GM18873 (cell line): ENCODE results near the gene INSL3.

Source experiments
- ATAC-seq: cut with Tn5 transposase; IDR thresholded peaks from one replicate; pipeline ENCODE4 v1.9.1; 2021; ENCODE audit warnings: mild to moderate bottlenecking, moderate library complexity, moderate number of reproducible peaks; ENCODE audit not compliant: unreplicated experiment, low FRiP score

INSL3 gene

DNA sequence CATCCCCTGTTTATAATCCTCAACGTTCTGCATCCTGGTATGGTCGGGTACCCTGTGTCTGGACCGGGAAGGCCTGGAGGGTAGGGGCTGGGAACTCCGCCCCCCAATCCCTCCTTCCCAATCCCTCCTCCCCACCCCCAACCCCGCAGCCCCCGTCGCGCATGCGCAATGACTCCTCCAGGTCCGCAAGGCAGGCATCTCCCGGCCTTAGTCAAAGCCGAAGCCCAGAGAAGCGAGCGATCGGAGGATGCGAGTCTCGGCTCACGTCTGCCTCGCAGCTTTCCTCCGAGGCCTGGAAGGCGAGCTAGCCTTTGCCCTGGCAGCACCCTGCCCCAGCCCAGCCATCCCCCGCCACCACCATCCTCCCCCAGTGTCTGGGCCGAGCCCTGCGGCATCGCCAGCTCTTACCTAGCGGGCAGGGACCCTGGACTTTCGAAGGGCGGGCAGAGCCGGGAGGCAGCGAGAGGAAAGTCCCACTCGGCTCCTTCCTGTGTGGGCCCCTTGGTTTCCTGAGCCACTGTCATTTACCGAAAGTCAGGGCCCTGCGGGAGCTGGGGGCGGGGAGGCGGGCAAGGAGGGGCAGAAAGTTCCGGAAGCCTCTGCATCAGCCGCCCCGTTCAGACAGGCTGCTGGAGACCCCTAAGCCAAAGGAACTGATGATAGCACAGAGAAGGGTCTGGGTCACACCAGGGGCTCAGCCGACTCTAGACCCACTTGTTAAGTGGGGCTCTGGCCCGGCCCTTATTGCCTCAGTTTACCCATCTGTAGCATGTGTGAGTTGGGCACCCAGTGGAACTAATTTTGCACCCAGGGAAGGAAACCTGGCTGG is 26.4 kb upstream of the INSL3 start, which contains the start of gene JAK3:
TSS of gene JAK3 (minus strand) at position 445 of the 829 bp plus-strand sequence. CDS start 3,565 bp downstream, outside the sequence.
- peak; percentile 55 for ATAC-seq

DNA sequence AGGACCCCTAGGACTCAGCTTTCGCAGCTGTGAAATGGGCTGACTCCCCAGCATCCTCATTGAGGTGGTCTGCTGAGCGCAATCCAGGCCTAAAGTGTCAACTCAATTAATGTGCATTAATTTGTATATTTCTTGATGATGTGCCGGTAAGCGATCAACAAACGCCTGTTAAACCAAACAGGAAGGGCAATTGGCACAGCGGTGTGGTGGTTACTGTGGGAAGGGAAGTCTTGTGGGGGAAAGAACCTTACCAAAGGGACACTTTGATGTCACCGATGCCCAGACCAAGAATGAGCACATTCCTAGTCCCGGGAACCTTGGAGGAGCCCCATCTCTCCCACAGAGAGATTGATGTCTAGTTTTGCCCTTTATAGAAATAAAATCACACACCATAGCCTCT is 24.8 kb upstream of the INSL3 start:
- no peak for ATAC-seq

DNA sequence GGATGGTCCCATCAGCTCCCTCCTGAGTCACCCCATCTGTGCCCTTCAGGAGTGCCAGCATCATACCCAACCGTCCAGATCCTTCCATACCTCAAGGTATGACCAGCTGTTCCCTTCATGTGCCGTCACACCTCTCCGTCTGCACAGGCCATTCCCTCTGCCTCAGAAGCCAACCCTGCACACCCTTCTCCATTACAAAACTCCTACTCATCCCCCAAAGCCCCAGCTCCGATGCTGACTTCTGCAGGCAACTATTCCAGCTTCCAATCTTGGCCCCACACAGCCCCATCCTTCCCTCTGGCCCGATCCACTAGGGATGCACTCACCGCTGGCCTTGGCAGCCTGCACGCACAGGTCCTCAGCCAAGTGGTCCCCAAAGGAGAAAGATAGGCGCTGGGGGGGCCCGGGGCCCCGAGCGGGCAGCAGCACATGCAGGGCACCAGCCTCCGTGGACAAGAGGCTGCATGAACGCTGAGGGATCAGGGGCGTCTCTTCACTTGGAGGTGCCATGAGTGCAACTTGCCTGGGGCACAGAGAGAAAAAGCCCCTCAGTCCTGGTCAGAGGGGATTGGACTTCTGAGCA is 22.7 kb upstream of the INSL3 start:
- no peak for ATAC-seq

DNA sequence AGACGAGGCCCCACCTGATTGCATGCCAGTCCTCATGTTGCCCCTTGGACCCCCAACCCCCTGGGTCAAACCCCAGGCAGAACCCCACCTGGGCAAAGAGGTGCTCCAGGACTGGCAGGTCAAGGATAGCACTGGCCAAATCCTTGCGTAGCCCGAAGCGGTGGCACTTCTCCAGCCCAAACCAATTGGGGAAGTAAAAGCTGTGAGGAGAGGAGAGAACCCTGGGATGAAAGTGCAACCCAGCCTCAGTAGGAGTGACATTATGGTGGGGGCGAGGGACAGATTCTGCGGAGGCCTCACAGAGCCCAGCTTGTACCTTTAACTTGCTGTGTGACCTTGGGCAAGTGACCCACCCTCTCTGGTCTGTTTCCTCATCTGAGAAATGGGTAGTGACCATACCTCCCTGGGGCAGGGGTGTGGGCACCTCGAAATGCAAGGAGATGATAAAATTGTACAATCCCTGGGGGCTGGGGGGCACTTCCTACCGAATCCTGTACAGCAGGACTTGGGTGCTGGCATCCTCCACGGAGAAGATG is 22.0 kb upstream of the INSL3 start:
- no peak for ATAC-seq

DNA sequence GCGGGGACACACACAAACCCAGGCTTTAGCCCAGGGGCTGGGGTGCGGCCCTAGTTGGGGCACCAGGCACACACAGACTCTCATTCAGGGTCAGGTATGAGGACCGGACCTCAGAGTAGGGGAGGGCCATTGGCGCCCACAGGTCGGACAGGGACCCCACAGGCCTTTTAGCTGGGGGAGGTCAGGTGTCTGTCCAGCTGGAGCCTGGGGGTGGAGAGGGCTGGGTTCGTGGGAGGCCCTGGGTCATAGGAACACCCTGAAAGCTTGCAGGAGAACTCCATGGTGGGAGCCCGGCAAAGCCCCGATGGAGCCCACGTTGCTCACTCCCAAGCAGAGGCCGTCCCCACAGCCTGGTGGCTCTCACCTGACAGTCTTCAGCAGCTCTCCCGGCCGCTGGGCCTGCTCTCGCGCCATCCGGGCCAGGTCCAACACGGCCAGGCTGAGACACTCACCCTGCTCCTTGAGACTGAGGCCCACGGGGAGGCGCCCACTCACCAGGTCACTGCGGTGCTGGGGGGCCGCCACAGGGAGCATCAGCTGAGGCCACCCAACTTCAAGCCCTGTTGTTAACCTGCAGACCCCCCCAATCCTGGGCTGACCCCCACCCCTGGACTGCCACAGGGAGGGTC is 21.5 kb upstream of the INSL3 start:
- ATAC-seq: no peak

DNA sequence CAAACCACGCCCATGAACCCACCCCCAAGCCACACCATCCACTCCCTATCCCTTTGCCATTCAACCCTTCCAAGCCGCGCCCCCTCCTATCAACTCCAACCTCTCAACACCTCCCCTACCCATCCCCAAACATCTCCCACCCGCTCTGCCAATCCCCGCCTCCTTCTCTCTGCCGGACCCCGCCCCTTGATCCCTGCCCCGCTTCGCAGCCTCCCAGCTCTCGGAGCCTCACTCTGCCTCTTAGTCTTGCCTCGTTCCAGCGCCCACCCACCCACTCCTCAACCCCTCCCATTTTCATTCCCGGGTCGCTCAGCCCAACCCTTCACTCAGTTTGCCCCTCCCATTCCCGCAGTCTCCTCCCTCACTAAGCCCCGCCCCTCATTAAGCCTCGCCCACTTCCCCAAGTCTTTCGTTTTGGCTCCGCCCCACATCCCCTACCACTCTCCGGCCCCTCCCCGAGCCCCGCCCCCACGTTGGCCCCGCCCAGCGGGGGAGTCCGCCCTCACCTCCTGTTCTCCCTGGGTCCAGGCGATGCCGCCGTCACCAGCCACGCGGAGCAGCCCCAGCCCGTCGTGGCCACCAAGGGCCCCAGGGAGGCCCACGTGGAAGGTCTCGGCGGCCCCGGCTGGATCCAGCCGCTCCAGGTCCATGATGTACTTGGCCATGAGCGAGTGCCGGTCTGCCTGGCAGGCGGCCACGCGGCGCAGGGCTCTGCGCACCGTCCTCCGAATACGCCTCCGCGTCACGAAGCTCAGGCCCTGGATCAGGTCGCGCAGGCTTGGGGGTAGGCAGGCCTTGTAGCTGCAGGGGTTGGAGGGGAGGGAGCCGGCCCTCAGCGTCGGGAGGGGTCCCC is 20.7 kb upstream of the INSL3 start:
- no peak for ATAC-seq

DNA sequence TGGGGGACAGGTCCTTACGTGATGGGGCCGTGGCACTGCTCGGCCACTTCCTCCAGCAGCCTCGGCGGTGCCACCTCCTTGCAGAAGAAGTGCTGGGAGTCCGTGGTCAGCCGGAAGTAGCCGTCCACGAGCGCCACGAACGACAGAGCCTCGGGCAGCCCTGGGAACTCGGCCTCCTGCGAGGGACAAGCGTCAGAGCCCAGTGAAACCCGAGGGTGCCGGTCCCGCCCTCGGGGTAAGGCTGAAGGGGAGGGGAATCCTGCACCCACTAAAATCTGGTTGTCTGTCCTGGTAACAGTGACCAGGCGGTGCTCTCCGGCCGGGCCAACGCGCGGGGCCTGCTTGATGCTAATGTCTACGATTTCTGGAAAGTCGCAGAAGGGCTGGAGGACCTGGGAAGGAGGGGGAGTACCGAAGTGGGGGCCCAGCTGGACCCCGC is 20.1 kb upstream of the INSL3 start:
- no peak for ATAC-seq

DNA sequence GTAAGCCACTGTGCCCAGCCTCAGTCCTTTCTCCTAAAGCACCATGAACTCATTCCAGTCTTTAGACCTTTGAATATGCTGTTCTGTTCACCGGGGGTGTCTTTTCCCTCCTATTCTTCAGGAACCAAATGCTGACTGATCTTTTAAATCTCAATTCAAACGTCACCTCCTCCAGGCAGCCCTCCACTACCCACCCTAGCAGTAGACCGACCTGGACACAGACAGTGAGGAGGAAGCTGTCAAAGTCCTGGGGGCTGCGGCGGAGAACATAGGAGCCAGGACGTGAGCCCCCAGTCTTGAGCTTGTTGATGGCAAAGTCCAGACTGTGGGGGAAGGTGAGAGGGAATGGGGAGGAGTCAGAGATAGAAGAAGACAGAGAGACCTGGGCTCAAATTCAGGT is 18.7 kb upstream of the INSL3 start:
- ATAC-seq: no peak

DNA sequence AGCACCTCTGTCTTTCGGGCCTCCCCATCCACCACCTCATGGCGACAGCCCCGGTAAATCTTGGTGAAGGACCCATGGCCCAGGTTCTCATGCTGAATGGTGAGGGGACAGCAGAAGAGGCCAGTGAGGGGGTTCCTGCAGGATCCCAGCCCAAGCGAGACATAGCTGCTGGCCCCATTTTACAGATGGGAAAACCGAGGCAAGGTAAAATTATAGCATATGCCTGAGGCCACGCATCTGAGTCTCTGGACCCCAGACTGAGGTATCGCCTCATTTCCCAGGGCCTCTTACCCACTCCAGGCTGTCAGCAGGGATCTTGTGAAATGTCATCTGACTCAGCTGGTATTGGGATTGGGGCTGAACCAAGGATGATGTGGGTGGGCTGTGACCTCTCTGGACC is 16.7 kb upstream of the INSL3 start:
- ATAC-seq: no peak

DNA sequence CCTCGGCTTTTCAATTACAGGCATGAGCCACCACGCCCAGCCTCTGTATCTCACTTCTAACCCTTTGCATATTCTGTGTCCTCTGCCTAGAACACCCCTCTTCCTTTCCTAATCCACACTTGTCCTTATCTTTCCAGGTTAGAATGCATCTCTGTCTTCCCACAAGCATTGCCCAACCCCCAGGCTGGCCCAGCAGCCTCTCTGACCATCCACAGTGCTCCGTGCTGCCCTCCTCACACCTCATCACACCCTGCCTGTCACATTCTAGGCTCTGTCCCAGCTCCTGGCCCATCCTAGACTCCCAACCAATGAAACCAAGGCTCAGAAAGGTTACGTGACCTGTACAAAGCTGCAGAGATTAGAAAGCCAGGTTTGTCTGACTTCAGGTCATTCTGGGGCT is 15.2 kb upstream of the INSL3 start:
- ATAC-seq: no peak

DNA sequence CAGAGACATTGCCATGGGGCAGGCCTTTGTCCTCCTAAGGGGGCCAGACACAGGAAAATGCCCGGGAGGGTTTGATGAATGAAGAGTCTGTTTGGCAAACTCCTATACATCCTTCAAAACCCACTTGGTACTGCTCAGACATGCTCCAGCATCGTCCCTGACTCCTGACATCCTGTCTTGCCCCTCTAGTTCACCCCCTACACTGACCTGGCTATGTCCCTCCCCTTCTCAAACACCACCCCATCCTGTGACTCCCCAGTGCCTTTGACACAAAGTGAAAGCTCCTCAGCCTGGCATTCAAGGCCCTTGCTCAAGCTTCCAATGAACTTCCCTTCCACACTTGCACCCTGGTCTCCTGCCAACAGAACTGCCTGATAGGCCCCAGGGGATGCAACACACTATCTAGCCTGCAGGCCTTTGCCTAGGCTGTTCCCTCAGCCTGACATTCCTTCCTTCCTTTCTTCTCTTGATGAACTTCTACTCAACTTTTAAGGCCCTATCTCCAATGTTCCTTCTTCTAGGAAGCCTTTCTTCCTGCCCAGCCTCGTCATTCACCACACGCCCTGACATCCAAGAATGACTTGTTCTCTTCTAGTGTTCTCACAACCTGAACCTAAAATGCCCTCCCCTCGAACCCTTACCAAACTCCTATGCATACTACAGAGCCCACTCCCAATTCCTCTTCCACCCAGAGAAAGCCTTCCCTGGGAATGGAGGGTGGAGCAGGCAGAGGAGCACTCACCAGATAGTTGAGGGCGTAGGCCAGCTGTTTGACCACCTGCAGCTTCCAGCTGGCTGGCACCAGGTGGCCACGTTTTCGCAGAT is 14.1 kb upstream of the INSL3 start:
- no peak for ATAC-seq

DNA sequence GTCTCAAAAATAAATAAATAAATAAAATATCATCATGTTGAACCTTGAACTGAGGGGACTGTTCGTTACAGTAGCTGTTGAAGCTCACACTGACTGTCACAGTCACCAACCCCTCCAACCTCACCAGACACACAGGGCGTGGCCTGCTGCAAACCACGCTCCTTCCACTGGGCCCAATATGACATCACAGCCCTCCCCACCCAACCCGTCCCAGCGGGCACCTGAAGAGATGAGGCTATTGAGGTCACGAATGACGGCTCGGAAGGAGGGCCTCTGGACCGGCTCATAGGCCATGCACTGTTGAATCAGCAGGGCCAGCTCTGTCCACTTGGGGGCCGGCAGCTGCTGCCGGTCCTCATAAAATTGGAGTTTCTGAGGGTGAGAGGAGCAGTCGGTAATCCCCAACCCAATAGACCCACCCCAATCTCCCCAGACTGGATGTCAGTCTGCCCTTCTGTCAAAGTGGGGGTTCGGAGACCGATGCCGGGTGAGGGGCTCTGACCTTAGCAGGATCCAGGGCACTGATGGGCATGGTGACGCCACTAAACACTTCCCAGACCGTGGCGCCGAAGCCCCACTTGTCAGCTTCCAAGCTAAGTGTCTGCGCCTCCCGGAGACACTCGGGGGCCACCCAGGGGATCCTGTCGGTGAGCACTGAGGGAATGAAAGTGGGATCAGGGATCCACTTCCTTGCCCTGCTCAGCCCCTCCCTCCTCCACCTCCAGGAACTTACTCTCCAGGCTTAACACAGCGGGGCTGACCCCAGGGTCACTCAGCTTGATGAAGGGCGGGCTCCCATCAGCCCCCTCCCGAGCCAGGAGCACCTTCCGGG is 13.2 kb upstream of the INSL3 start:
- ATAC-seq: no peak

DNA sequence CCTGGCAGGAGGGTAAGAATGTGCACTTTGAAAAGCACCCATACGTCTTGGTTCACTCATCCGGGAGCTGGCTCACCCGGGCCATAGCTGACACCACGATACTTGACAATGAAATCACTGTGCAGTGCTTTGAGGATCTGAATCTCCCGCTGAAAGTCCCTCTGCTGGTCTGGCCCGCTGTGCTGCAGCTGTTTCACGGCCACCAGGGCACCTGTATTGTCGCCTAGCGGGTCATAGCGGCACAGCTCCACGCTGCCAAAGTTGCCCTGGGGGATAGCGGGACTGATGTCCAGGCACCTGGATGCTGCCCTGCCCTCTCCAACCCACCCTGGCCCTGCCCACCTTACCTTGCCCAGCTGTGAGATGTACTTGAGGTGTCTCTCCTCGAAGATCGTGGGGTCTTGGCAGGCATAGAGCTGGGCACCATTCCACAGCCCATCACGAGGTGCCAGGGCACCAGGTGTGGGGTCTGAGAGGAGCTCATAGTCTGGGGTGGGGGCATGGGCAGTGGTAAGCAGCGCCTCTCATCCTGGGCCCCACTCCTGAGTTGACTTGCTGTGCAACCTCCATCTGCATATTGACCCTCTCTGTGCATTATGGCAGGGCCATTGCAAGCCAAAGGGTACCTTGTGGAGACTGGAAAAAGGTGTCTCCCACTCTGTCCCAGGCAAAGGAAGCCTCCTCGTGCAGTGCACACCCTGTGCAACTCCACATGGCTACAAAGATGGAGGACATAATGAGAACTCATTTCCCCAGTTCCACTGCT is 11.3 kb upstream of the INSL3 start:
- no peak for ATAC-seq

DNA sequence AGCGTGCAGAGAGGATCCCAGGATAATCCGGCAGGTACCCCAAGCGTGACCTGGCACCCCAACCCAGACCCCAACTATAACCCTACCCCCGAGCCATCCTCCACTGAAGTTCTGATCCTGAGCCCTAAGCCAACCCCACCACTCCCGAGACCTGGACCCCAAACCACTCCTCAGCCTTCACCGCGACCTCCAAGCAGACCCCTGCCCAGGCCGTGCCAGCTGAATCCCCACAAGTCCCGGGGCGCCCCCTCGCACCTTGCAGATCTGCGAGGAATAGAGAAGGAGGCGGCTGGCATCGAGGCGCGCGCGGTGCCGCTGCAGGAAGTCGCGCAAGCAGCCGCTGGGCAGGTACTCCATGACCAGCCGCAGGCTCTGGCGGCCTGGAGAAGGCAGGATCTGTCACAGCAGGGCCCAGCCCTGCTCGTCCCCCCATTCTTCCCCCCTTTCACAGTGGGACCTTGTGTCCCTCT is 10.1 kb upstream of the INSL3 start:
- no peak for ATAC-seq

DNA sequence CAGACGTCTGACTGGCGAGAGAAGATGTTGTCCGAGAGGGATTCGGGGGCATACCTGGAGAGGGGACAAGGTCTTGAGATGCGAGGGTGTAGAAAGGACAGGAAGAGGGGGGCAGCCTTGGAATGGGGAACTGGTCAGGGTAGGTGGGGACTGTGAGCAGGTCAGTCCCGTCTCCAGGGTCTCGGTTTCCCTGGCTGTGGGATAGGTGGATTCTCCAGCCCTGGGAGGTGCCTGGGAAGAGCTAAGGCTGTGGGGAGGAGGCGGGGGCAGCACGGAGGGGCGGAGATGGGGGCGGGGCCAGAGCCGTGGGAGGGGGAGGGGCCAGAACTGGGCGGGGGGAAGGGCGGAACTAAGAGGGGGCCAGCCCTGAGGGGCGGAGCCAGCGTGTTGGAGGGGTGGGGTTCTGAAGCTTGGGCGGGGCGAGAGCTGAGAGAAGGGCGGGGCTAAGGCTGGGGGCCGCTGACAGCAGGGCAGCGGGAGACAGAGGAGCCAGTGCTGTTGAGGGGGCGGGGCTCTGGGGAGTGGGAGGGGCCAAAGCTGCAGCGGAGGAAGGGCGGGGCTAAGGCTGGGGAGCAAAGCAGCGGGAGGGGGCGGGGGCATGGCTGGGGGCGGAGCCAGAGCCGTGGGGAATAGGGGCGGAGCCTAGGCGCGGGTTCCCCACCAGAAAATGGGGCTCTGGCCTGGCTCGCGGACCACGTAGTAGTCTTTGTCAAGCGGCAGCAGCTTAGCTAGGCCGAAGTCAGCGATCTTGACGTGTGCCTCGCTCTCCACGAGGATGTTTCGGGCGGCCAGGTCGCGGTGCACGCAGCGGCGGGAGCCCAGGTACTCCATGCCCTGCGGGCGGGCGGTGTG is 9.5 kb upstream of the INSL3 start:
- no peak for ATAC-seq

DNA sequence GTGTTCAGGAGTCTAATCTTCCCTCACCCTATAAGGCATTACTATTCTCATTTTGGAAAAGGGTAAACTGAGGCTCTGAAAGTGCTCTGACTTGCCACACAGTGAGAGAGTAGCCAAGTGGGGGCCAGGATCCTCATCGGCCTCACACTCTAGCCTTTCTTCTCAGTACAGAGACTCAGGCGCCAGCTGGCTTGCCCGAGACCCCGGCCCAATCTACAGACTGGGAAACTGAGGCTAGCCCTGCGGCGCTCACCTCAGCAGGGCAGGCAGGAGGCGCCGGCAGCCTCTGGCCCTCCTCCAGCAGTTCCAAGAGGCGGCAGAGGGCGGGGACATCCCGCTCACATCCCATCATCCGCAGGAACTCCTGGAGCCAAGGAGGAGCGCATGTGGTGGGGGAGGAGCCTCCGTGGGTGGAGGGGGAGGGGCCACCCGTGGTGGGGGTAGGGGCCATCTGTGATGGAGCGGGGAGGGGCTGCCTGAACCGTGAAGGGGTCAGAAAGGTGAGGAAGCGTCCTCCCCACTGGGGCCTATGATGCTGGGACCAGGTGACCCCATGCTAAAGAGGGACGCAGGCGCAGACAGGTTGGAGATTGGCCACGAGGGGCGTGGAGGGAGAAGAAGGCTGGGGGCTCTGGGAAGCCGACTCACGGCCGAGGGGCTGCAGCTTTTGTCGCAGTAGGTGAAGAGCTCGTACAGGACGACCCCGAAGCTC is 8.7 kb upstream of the INSL3 start:
- ATAC-seq: no peak
